Spleen (tissue), 11 donors: ENCODE results near the gene RRAGA. TPM values are rescaled to one million over a fixed set of nuclear protein-coding genes. Genes with fewer than 3 reads are reported as not detected.

ENCODE experiments used
- DNase-seq: peaks from one replicate; pipeline ENCODE4 v3.0.0-alpha.2; 2020
- H3K27ac ChIP-seq, 8 donors: fragments of 200-600 bp; sonication (generic) in 7 of 8; 1 replicate in 4 of 8; 2 replicates in 4 of 8; pipeline versions ENCODE4 v1.5.0 to v1.8.0; 2016 to 2021; ENCODE audit warnings: inconsistent platforms in 4 of 8, mild to moderate bottlenecking in 4 of 8, moderate library complexity in 1 of 8
- H3K27me3 ChIP-seq, 7 donors: fragments of 200-600 bp; sonication (generic) in 6 of 7; replicated peaks in 1 of 7; 1 replicate in 4 of 7; 2 replicates in 3 of 7; pipeline versions ENCODE4 v1.5.0 to v1.8.0; 2016 to 2021; ENCODE audit warnings: inconsistent platforms in 3 of 7, mild to moderate bottlenecking in 1 of 7
- H3K36me3 ChIP-seq, 6 donors: fragments of 200-600 bp; sonication (generic) in 5 of 6; 1 replicate in 4 of 6; 2 replicates in 2 of 6; pipeline versions ENCODE4 v1.5.0 to v1.8.0; 2016 to 2021; ENCODE audit warnings: inconsistent platforms in 2 of 6
- H3K4me1 ChIP-seq, 6 donors: fragments of 200-600 bp; sonication (generic) in 5 of 6; 1 replicate in 3 of 6; 2 replicates in 3 of 6; pipeline versions ENCODE4 v1.5.0 to v1.8.0; 2016 to 2021; ENCODE audit warnings: inconsistent platforms in 3 of 6
- H3K4me3 ChIP-seq, 8 donors: fragments of 200-600 bp; sonication (generic) in 7 of 8; 1 replicate in 4 of 8; 2 replicates in 4 of 8; pipeline versions ENCODE4 v1.5.0 to v1.8.0; 2016 to 2021; ENCODE audit warnings: inconsistent platforms in 4 of 8, mild to moderate bottlenecking in 4 of 8, moderate library complexity in 2 of 8
- H3K9me3 ChIP-seq, 8 donors: fragments of 200-600 bp; sonication (generic) in 7 of 8; 1 replicate in 4 of 8; 2 replicates in 4 of 8; pipeline versions ENCODE4 v1.5.0 to v1.8.0; 2016 to 2021; ENCODE audit warnings: inconsistent platforms in 4 of 8
- CTCF ChIP-seq, 11 experiments: fragments of 200-600 bp in 7 of 11; fragments of 450-650 bp in 4 of 11; sonication (generic) in 4 of 11; IDR thresholded peaks in 8 of 11; conservative IDR thresholded peaks in 3 of 11; 1 replicate in 7 of 11; 2 replicates in 4 of 11; pipeline versions ENCODE4 v1.4.0 to v1.8.0; 2016 to 2021; ENCODE audit warnings: antibody characterized with exemption in 11 of 11, inconsistent platforms in 4 of 11, mild to moderate bottlenecking in 1 of 11
- POLR2A ChIP-seq, 3 donors: fragments of 450-650 bp; IDR thresholded peaks; one replicate each; pipeline ENCODE4 v1.5.1; 2017; ENCODE audit warnings: antibody characterized with exemption in 3 of 3, mild to moderate bottlenecking in 1 of 3
- POLR2AphosphoS5 ChIP-seq, 3 donors: sonication (generic); formaldehyde crosslinking; IDR thresholded peaks; one replicate each; pipeline ENCODE4 v1.5.1; 2017; ENCODE audit warnings: antibody characterized with exemption in 3 of 3
- WGBS, 5 donors: extraction: QIAGEN DNeasy Blood & Tissue Kit in 3 of 5; methylation state at CpG; one replicate each; pipeline versions ENCODE4 v1.1.5 to v1.1.7; 2013 to 2018; 5-methylcytosine and 5-hydroxymethylcytosine counted together
- intact Hi-C: fragments of 100-400 bp; cut with DNase I; formaldehyde crosslinking; loops from one replicate; pipeline ENCODE4 v1.15.0; 2023; ENCODE audit warnings: low total_unique reads
- polyA plus RNA-seq, 3 donors: library from polyadenylated mRNA; stranded (reverse); fragments of 200-250 nt; gene quantifications; one replicate each; pipeline ENCODE4 v1.2.1, GENCODE V29; 2013
- total RNA-seq, 7 donors: library from RNA; depleted of rRNA in 3 of 7; stranded (reverse); fragments of >200 nt in 3 of 7; fragmentation: NEBNext Ultra II Directional in 4 of 7; extraction: Animal tissue kit (Norgen Biotek cat#: 25700) in 4 of 7; gene quantifications; one replicate each; pipeline versions ENCODE4 v1.1.0 to v1.2.1, GENCODE V29; 2016 to 2021
- donor health status: healthy with polysubstance abuse.
- donor health status: DM: no; HTN: no; CAD: no; lungs with moderate emphysema.
- donor health status: DM: no; HTN: no; CAD: no.
- donor health status: Bipolar disorder and iron deficiency.
- donor health status: healthy.
- donor health status: DM: no; HTN: no; CAD: no.
- donor health status: DM: yes; HTN: yes; CAD: no.

Gene RRAGA
- total and polyA plus RNA-seq, 10 donors: 47.8 to 71.3 (median 54.2) TPM

- no peak overlapping the region for H3K4me3 ChIP-seq
- no peak for TF ChIP-seq POLR2AphosphoS5 (IDR thresholded peaks at IDR 0.05)
- no peak for TF ChIP-seq CTCF (IDR thresholded peaks at IDR 0.05 in 8 of 11, conservative IDR thresholded peaks at IDR 0.05 in 3 of 11)
- TF ChIP-seq POLR2A (IDR thresholded peaks at IDR 0.05): no peak
- peaks cover 0 to 18% (median 0%) of the 10 kb centered on the region in 7 donors for H3K27me3 ChIP-seq
- no peak overlapping the region for H3K27ac ChIP-seq
- intact Hi-C loops: no loop called here
- H3K9me3 ChIP-seq: no peaks in the 10 kb centered on the region
- peaks cover 0 to 9% (median 0%) of the 10 kb centered on the region in 6 donors for H3K4me1 ChIP-seq
- 76 to 86% (median 83%) methylated on average over 12 to 14 of the region's 14 CpGs for WGBS, 5 donors
- no peaks in the 10 kb centered on the region for H3K36me3 ChIP-seq
- no peak for DNase-seq
These were observed 16.8 kb upstream of the RRAGA start for GRCh38 chr9:19032406-19032805.

GRCh38 chr9:19033015-19033414 is 16.2 kb upstream of the RRAGA start, which contains the start of gene SAXO1:
Gene SAXO1, minus strand, starts transcription at chr9:19033209. Its CDS starts 301 bp downstream, at chr9:19032908.
- intact Hi-C loops: no loop called here

GRCh38 chr9:19036611-19037010 is 12.6 kb upstream of the RRAGA start:
- H3K36me3 ChIP-seq: no peaks in the 10 kb centered on the region
- H3K4me3 ChIP-seq: no peak overlapping the region
- intact Hi-C loops: no loop called here
- no peaks in the 10 kb centered on the region for H3K4me1 ChIP-seq
- no peak for TF ChIP-seq CTCF (IDR thresholded peaks at IDR 0.05 in 8 of 11, conservative IDR thresholded peaks at IDR 0.05 in 3 of 11)
- no peak for TF ChIP-seq POLR2AphosphoS5 (IDR thresholded peaks at IDR 0.05)
- TF ChIP-seq POLR2A (IDR thresholded peaks at IDR 0.05): no peak
- 95 to 100% (median 96%) methylated on average over 5 of the region's 5 CpGs for WGBS, 5 donors
- peaks cover 0 to 9% (median 0%) of the 10 kb centered on the region in 7 donors for H3K27me3 ChIP-seq
- no peaks in the 10 kb centered on the region for H3K9me3 ChIP-seq
- DNase-seq: no peak
- H3K27ac ChIP-seq: no peak overlapping the region

More at GRCh38 chr9:19033015-19033414, 16.2 kb upstream of the RRAGA start, which contains the start of gene SAXO1:
- H3K36me3 ChIP-seq: no peaks in the 10 kb centered on the region
- peaks cover 0 to 18% (median 0%) of the 10 kb centered on the region in 7 donors for H3K27me3 ChIP-seq
- no peak within 1 kb of the TSS for H3K27ac ChIP-seq
- H3K4me3 ChIP-seq: no peak within 1 kb of the TSS
- H3K9me3 ChIP-seq: no peaks in the 10 kb centered on the region
- no peak for DNase-seq
- H3K4me1 ChIP-seq: peaks cover 0 to 9% (median 0%) of the 10 kb centered on the region in 6 donors
- WGBS, 5 donors: 87 to 94% (median 87%) methylated on average over 19 to 20 of the region's 20 CpGs
- TF ChIP-seq CTCF (IDR thresholded peaks at IDR 0.05 in 8 of 11, conservative IDR thresholded peaks at IDR 0.05 in 3 of 11) (no peak), POLR2A (IDR thresholded peaks at IDR 0.05) (no peak), POLR2AphosphoS5 (IDR thresholded peaks at IDR 0.05) (no peak)

GRCh38 chr9:19049917-19050636 is 850 bp downstream of the RRAGA start:
- Histone ChIP-seq H3K36me3 (peaks cover 0 to 19% (median 0%) of the 10 kb centered on the region in 6 donors), H3K4me3 (peak overlapping the region; percentile 72 to 96 (median 81)), H3K9me3 (no peaks in the 10 kb centered on the region), H3K27me3 (no peaks in the 10 kb centered on the region), H3K27ac (peak overlapping the region; percentile 94 to 98 (median 97)), H3K4me1 (peaks cover 30 to 61% (median 45%) of the 10 kb centered on the region in 6 donors)
- 4 to 10% (median 8%) methylated on average over 31 to 33 of the region's 33 CpGs for WGBS, 5 donors
- no peak for DNase-seq
- no peak for TF ChIP-seq CTCF (IDR thresholded peaks at IDR 0.05 in 8 of 11, conservative IDR thresholded peaks at IDR 0.05 in 3 of 11)
- no peak for TF ChIP-seq POLR2AphosphoS5 (IDR thresholded peaks at IDR 0.05)
- no peak for TF ChIP-seq POLR2A (IDR thresholded peaks at IDR 0.05)
- intact Hi-C loops: loop anchor here (10.0 kb wide), 3 partner anchors 55 to 405 kb away; partner anchors contain the start of gene HAUS6
